Measurements from ENCODE around the gene GSTM3.
A peak's percentile ranks its signal among the peaks of the same experiment; 100 is the strongest.

GSTM3 gene

GRCh38 chr1:109740615-109741373, at the start of gene GSTM3:
GSTM3 (minus strand) TSS chr1:109741038; CDS start chr1:109740287, 751 bp downstream.
- DNase-seq, result no peak

GRCh38 chr1:109790329-109790728, 49.5 kb upstream of the GSTM3 start:
- DNase-seq, result no peak

- no peak for DNase-seq
These were observed 48.8 kb upstream of the GSTM3 start for GRCh38 chr1:109789551-109790180.

- peak; percentile 66 for DNase-seq
These were observed 48.1 kb upstream of the GSTM3 start for GRCh38 chr1:109788695-109789521.

GRCh38 chr1:109787845-109788601, 47.2 kb upstream of the GSTM3 start:
- no peak for DNase-seq

- no peak for DNase-seq
These were observed 46.5 kb upstream of the GSTM3 start for GRCh38 chr1:109787211-109787844.

GRCh38 chr1:109786531-109787021, 45.7 kb upstream of the GSTM3 start:
- no peak for DNase-seq

GRCh38 chr1:109786112-109786480, 45.3 kb upstream of the GSTM3 start:
- no peak for DNase-seq

GRCh38 chr1:109785446-109786111, 44.7 kb upstream of the GSTM3 start:
- no peak for DNase-seq

- DNase-seq, result no peak
These were observed 43.9 kb upstream of the GSTM3 start for GRCh38 chr1:109784551-109785252.

- DNase-seq, result no peak
These were observed 42.6 kb upstream of the GSTM3 start for GRCh38 chr1:109783436-109783835.

- DNase-seq, result no peak
These were observed 42.1 kb upstream of the GSTM3 start for GRCh38 chr1:109782927-109783326.

GRCh38 chr1:109782514-109782913, 41.7 kb upstream of the GSTM3 start:
- DNase-seq, result no peak

- DNase-seq, result no peak
These were observed 41.0 kb upstream of the GSTM3 start for GRCh38 chr1:109781806-109782205.

GRCh38 chr1:109780982-109781381, 40.1 kb upstream of the GSTM3 start:
- DNase-seq, result no peak

GRCh38 chr1:109777980-109778625, 37.3 kb upstream of the GSTM3 start:
- no peak for DNase-seq

GRCh38 chr1:109777436-109777835, 36.6 kb upstream of the GSTM3 start:
- no peak for DNase-seq

GRCh38 chr1:109776911-109777310, 36.1 kb upstream of the GSTM3 start:
- DNase-seq, result peak; percentile 64

GRCh38 chr1:109776206-109776835, 35.5 kb upstream of the GSTM3 start:
- DNase-seq, result no peak

- no peak for DNase-seq
These were observed 34.6 kb upstream of the GSTM3 start for GRCh38 chr1:109775398-109775797.

Data from RPMI8226 (cell line).